NCI-H2196 treated with DMSO at 0.1 percent for 48 hours (cell line): Measurements from ENCODE around the gene MYCBPAP.
A peak's percentile ranks its signal among the peaks of the same experiment; 100 is the strongest.

Source experiments
- DNase-seq: peaks from one replicate; lab custom pipeline; 2025; ENCODE audit not compliant: unreplicated experiment; lab: John Stamatoyannopoulos, UW

MYCBPAP gene

GRCh38 chr17:50536683-50537646, 28.7 kb downstream of the MYCBPAP start:
- no peak for DNase-seq

GRCh38 chr17:50537721-50538548, 29.7 kb downstream of the MYCBPAP start:
- DNase-seq = no peak

GRCh38 chr17:50538549-50539410, 30.5 kb downstream of the MYCBPAP start:
- DNase-seq = no peak

GRCh38 chr17:50539762-50540559, 31.7 kb downstream of the MYCBPAP start:
- DNase-seq = peak; percentile 39

GRCh38 chr17:50540560-50541401, 32.5 kb downstream of the MYCBPAP start:
- no peak for DNase-seq

- no peak for DNase-seq
Measured at GRCh38 chr17:50541402-50541715, 33.1 kb downstream of the MYCBPAP start.

- peak; percentile 53 for DNase-seq
Measured at GRCh38 chr17:50541716-50542688, 33.8 kb downstream of the MYCBPAP start.

- peak; percentile 60 for DNase-seq
Measured at GRCh38 chr17:50542795-50543774, 34.8 kb downstream of the MYCBPAP start.

GRCh38 chr17:50544516-50544915, 36.3 kb downstream of the MYCBPAP start:
- no peak for DNase-seq

- DNase-seq = no peak
Measured at GRCh38 chr17:50545311-50545710, 37.1 kb downstream of the MYCBPAP start.

GRCh38 chr17:50546701-50547034, 38.4 kb downstream of the MYCBPAP start:
- no peak for DNase-seq

- DNase-seq = peak; percentile 86
Measured at GRCh38 chr17:50547035-50547735, 38.9 kb downstream of the MYCBPAP start, which contains the start of gene SPATA20. SPATA20 (plus strand) TSS chr17:50547174; CDS start chr17:50547209, 35 bp downstream.

- no peak for DNase-seq
Measured at GRCh38 chr17:50547736-50548083, 39.5 kb downstream of the MYCBPAP start.

- DNase-seq = no peak
Measured at GRCh38 chr17:50548831-50549230, 40.6 kb downstream of the MYCBPAP start.

- DNase-seq = no peak
Measured at GRCh38 chr17:50549256-50549941, 41.2 kb downstream of the MYCBPAP start.

GRCh38 chr17:50549969-50550368, 41.7 kb downstream of the MYCBPAP start:
- no peak for DNase-seq
